Measurements from ENCODE around the gene NDRG4.

The NDRG4 gene

GRCh38 chr16:58508671-58509251, 8.8 kb downstream of the NDRG4 start:
- Mint-ChIP-seq H3K9me3 (ENCODE audit: low read depth) (no peaks in the 10 kb centered on the region), H3K4me1 (ENCODE audit: low read depth) (peaks cover 2% of the 10 kb centered on the region), H3K36me3 (no peaks in the 10 kb centered on the region), H3K27me3 (no peaks in the 10 kb centered on the region), H3K27ac (no peak overlapping the region), H3K4me3 (no peak overlapping the region)

GRCh38 chr16:58509256-58510096, 9.5 kb downstream of the NDRG4 start:
- Mint-ChIP-seq H3K27me3 (no peaks in the 10 kb centered on the region), H3K4me3 (no peak overlapping the region), H3K9me3 (ENCODE audit: low read depth) (no peaks in the 10 kb centered on the region), H3K36me3 (no peaks in the 10 kb centered on the region), H3K4me1 (ENCODE audit: low read depth) (peaks cover 4% of the 10 kb centered on the region), H3K27ac (no peak overlapping the region)

- H3K4me1 Mint-ChIP-seq (ENCODE audit: low read depth): peaks cover 10% of the 10 kb centered on the region
- H3K36me3 Mint-ChIP-seq: peaks cover 2% of the 10 kb centered on the region
- no peaks in the 10 kb centered on the region for H3K9me3 Mint-ChIP-seq (ENCODE audit: low read depth)
- H3K27me3 Mint-ChIP-seq: no peaks in the 10 kb centered on the region
- no peak overlapping the region for H3K4me3 Mint-ChIP-seq
- no peak overlapping the region for H3K27ac Mint-ChIP-seq
Measured at GRCh38 chr16:58510097-58510775, 10.3 kb downstream of the NDRG4 start.

- no peaks in the 10 kb centered on the region for H3K27me3 Mint-ChIP-seq
- peaks cover 10% of the 10 kb centered on the region for H3K4me1 Mint-ChIP-seq (ENCODE audit: low read depth)
- H3K36me3 Mint-ChIP-seq: peaks cover 2% of the 10 kb centered on the region
- H3K9me3 Mint-ChIP-seq (ENCODE audit: low read depth): no peaks in the 10 kb centered on the region
- no peak overlapping the region for H3K4me3 Mint-ChIP-seq
- H3K27ac Mint-ChIP-seq: no peak overlapping the region
Measured at GRCh38 chr16:58510776-58511628, 11.1 kb downstream of the NDRG4 start.

- H3K36me3 Mint-ChIP-seq: peaks cover 2% of the 10 kb centered on the region
- peaks cover 21% of the 10 kb centered on the region for H3K4me1 Mint-ChIP-seq (ENCODE audit: low read depth)
- peak overlapping the region; percentile 72 for H3K27ac Mint-ChIP-seq
- H3K4me3 Mint-ChIP-seq: peak overlapping the region; percentile 36
- no peaks in the 10 kb centered on the region for H3K27me3 Mint-ChIP-seq
- no peaks in the 10 kb centered on the region for H3K9me3 Mint-ChIP-seq (ENCODE audit: low read depth)
Measured at GRCh38 chr16:58511933-58512815, 12.2 kb downstream of the NDRG4 start.

GRCh38 chr16:58513874-58514273, 13.9 kb downstream of the NDRG4 start:
- H3K4me1 Mint-ChIP-seq (ENCODE audit: low read depth): peaks cover 29% of the 10 kb centered on the region
- H3K27ac Mint-ChIP-seq: no peak overlapping the region
- H3K36me3 Mint-ChIP-seq: peaks cover 2% of the 10 kb centered on the region
- H3K27me3 Mint-ChIP-seq: no peaks in the 10 kb centered on the region
- H3K9me3 Mint-ChIP-seq (ENCODE audit: low read depth): no peaks in the 10 kb centered on the region
- H3K4me3 Mint-ChIP-seq: peak overlapping the region; percentile 4

GRCh38 chr16:58515125-58515870, 15.4 kb downstream of the NDRG4 start, which contains the start of gene SETD6:
Gene SETD6, plus strand, starts transcription at chr16:58515517. Its CDS starts 21 bp downstream, at chr16:58515538.
- Mint-ChIP-seq H3K36me3 (peaks cover 5% of the 10 kb centered on the region), H3K27ac (peak within 1 kb of the TSS; percentile 94), H3K4me3 (peak within 1 kb of the TSS; percentile 94), H3K9me3 (ENCODE audit: low read depth) (no peaks in the 10 kb centered on the region), H3K4me1 (ENCODE audit: low read depth) (peaks cover 29% of the 10 kb centered on the region), H3K27me3 (no peaks in the 10 kb centered on the region)

GRCh38 chr16:58515871-58516767, 16.2 kb downstream of the NDRG4 start:
- H3K27ac Mint-ChIP-seq: peak overlapping the region; percentile 94

GRCh38 chr16:58516768-58517107, 16.8 kb downstream of the NDRG4 start:
- Mint-ChIP-seq H3K36me3 (peaks cover 5% of the 10 kb centered on the region), H3K4me3 (peak overlapping the region; percentile 72), H3K9me3 (ENCODE audit: low read depth) (no peaks in the 10 kb centered on the region), H3K4me1 (ENCODE audit: low read depth) (peaks cover 29% of the 10 kb centered on the region), H3K27me3 (no peaks in the 10 kb centered on the region), H3K27ac (peak overlapping the region; percentile 54)

More at GRCh38 chr16:58515871-58516767, 16.2 kb downstream of the NDRG4 start:
- Mint-ChIP-seq H3K36me3 (peaks cover 5% of the 10 kb centered on the region), H3K4me1 (ENCODE audit: low read depth) (peaks cover 29% of the 10 kb centered on the region), H3K9me3 (ENCODE audit: low read depth) (no peaks in the 10 kb centered on the region), H3K4me3 (peak overlapping the region; percentile 94), H3K27me3 (no peaks in the 10 kb centered on the region)

GRCh38 chr16:58518083-58518979, 18.4 kb downstream of the NDRG4 start:
- Mint-ChIP-seq H3K27ac (peak overlapping the region; percentile 11), H3K27me3 (no peaks in the 10 kb centered on the region), H3K4me3 (no peak overlapping the region), H3K36me3 (peaks cover 12% of the 10 kb centered on the region), H3K9me3 (ENCODE audit: low read depth) (no peaks in the 10 kb centered on the region), H3K4me1 (ENCODE audit: low read depth) (peaks cover 28% of the 10 kb centered on the region)

- Mint-ChIP-seq H3K9me3 (ENCODE audit: low read depth) (no peaks in the 10 kb centered on the region), H3K27me3 (no peaks in the 10 kb centered on the region), H3K27ac (no peak overlapping the region), H3K36me3 (peaks cover 12% of the 10 kb centered on the region), H3K4me3 (no peak overlapping the region), H3K4me1 (ENCODE audit: low read depth) (peaks cover 26% of the 10 kb centered on the region)
Measured at GRCh38 chr16:58518980-58519368, 19.0 kb downstream of the NDRG4 start.

- Mint-ChIP-seq H3K27me3 (no peaks in the 10 kb centered on the region), H3K4me3 (no peak overlapping the region), H3K4me1 (ENCODE audit: low read depth) (peaks cover 25% of the 10 kb centered on the region), H3K27ac (peak overlapping the region; percentile 58), H3K36me3 (peaks cover 15% of the 10 kb centered on the region), H3K9me3 (ENCODE audit: low read depth) (no peaks in the 10 kb centered on the region)
Measured at GRCh38 chr16:58519707-58520106, 19.8 kb downstream of the NDRG4 start.
